Osteoblast (primary cell): Measurements from ENCODE around the gene CYP27B1. TPM values are rescaled to one million over a fixed set of nuclear protein-coding genes. Genes with fewer than 3 reads are reported as not detected.

Experiments used
- DNase-seq: peaks from one replicate; pipeline ENCODE4 v3.0.0; 2011; ENCODE audit warnings: low spot score, mixed read lengths; ENCODE audit not compliant: insufficient read length; ENCODE audit errors: missing footprints
- H2AFZ ChIP-seq: 2 replicates; pipeline ENCODE4 v1.6.0; 2011; ENCODE audit warnings: mild to moderate bottlenecking, low read length
- H3K27ac ChIP-seq: 2 replicates; pipeline ENCODE4 v1.5.1; 2011; ENCODE audit warnings: mild to moderate bottlenecking, low read depth, low read length, moderate library complexity
- H3K27me3 ChIP-seq: 2 replicates; pipeline ENCODE4 v1.6.0; 2012; ENCODE audit warnings: mild to moderate bottlenecking, control low read depth, inconsistent platforms, low read length, moderate library complexity; ENCODE audit not compliant: insufficient read depth
- H3K36me3 ChIP-seq: 2 replicates; pipeline ENCODE4 v1.5.1; 2011; ENCODE audit warnings: mild to moderate bottlenecking, low read length, control low read depth, moderate library complexity; ENCODE audit not compliant: insufficient read depth
- H3K4me1 ChIP-seq: 2 replicates; pipeline ENCODE4 v1.5.1; 2011; ENCODE audit warnings: mild to moderate bottlenecking, low read length, control low read depth, moderate library complexity; ENCODE audit not compliant: insufficient read depth
- H3K4me2 ChIP-seq: 2 replicates; pipeline ENCODE4 v1.6.0; 2011; ENCODE audit warnings: mild to moderate bottlenecking, low read length; ENCODE audit not compliant: insufficient read depth
- H3K4me3 ChIP-seq: fragments of 200-600 bp; sonication (generic); 3 replicates; pipeline ENCODE4 v1.5.1; 2012; ENCODE audit warnings: mild to moderate bottlenecking, low read length, inconsistent platforms; ENCODE audit not compliant: insufficient read depth
- H3K79me2 ChIP-seq: 2 replicates; pipeline ENCODE4 v1.6.0; 2012; ENCODE audit warnings: mild to moderate bottlenecking, low read length, control low read depth, inconsistent platforms; ENCODE audit not compliant: insufficient read depth
- H3K9me3 ChIP-seq: 2 replicates; pipeline ENCODE4 v1.5.1; 2011; ENCODE audit warnings: low read depth, low read length, control low read depth
- H4K20me1 ChIP-seq: 2 replicates; pipeline ENCODE4 v1.6.0; 2012; ENCODE audit warnings: mild to moderate bottlenecking, low read length, control low read depth; ENCODE audit not compliant: insufficient read depth
- CTCF ChIP-seq: IDR thresholded peaks from 2 replicates; pipeline ENCODE4 v1.5.1; 2011; ENCODE audit warnings: mild to moderate bottlenecking, low read depth, low read length, moderate library complexity; ENCODE audit errors: extremely low read depth
- total RNA-seq: library from RNA; depleted of rRNA; stranded (reverse); fragments of >200 nt; gene quantifications from 2 replicates; pipeline ENCODE4 v1.2.3, GENCODE V29; 2012

Gene CYP27B1
- total RNA-seq, 1 donor = 0.36 TPM

- H3K27ac ChIP-seq = no peak overlapping the region
- no peak for DNase-seq
- no peak overlapping the region for H3K4me3 ChIP-seq
Observed at GRCh38 chr12:57810450-57810849, 43.6 kb upstream of the CYP27B1 start.

GRCh38 chr12:57809425-57809824, 42.5 kb upstream of the CYP27B1 start:
- Histone ChIP-seq H3K27me3 (no peaks in the 10 kb centered on the region), H3K4me3 (no peak overlapping the region), H2AFZ (no peak overlapping the region), H3K79me2 (no peaks in the 10 kb centered on the region), H4K20me1 (peaks cover 9% of the 10 kb centered on the region), H3K4me1 (peaks cover 8% of the 10 kb centered on the region), H3K4me2 (no peak overlapping the region), H3K27ac (no peak overlapping the region), H3K9me3 (no peaks in the 10 kb centered on the region), H3K36me3 (peaks cover 18% of the 10 kb centered on the region)
- no peak for TF ChIP-seq CTCF
- DNase-seq = no peak

More at GRCh38 chr12:57810450-57810849, 43.6 kb upstream of the CYP27B1 start:
- Histone ChIP-seq H3K4me2 (no peak overlapping the region), H4K20me1 (peaks cover 13% of the 10 kb centered on the region), H3K79me2 (no peaks in the 10 kb centered on the region), H2AFZ (no peak overlapping the region), H3K27me3 (no peaks in the 10 kb centered on the region), H3K4me1 (peaks cover 16% of the 10 kb centered on the region), H3K36me3 (peaks cover 18% of the 10 kb centered on the region), H3K9me3 (no peaks in the 10 kb centered on the region)
- TF ChIP-seq CTCF = no peak

- Histone ChIP-seq H3K79me2 (no peaks in the 10 kb centered on the region), H3K4me3 (no peak overlapping the region), H4K20me1 (peaks cover 1% of the 10 kb centered on the region), H3K36me3 (peaks cover 18% of the 10 kb centered on the region), H3K27me3 (no peaks in the 10 kb centered on the region), H3K27ac (no peak overlapping the region), H3K4me2 (no peak overlapping the region), H3K4me1 (peaks cover 3% of the 10 kb centered on the region), H3K9me3 (no peaks in the 10 kb centered on the region), H2AFZ (no peak overlapping the region)
- TF ChIP-seq CTCF = no peak
- DNase-seq = no peak
Observed at GRCh38 chr12:57808351-57808750, 41.5 kb upstream of the CYP27B1 start.

- Histone ChIP-seq H3K27ac (no peak overlapping the region), H3K4me2 (no peak overlapping the region)
- DNase-seq = no peak
Observed at GRCh38 chr12:57807285-57807684, 40.4 kb upstream of the CYP27B1 start.

More at GRCh38 chr12:57807285-57807684, 40.4 kb upstream of the CYP27B1 start:
- H3K36me3 ChIP-seq = peaks cover 19% of the 10 kb centered on the region
- H2AFZ ChIP-seq = no peak overlapping the region
- H3K27me3 ChIP-seq = no peaks in the 10 kb centered on the region
- no peak overlapping the region for H3K4me3 ChIP-seq
- H3K4me1 ChIP-seq = no peaks in the 10 kb centered on the region
- no peaks in the 10 kb centered on the region for H4K20me1 ChIP-seq
- no peaks in the 10 kb centered on the region for H3K9me3 ChIP-seq
- no peak for TF ChIP-seq CTCF
- H3K79me2 ChIP-seq = no peaks in the 10 kb centered on the region
